ENCODE results near the gene PROSER3.
"Not testable (repeated sequence)": the region's sequence is repeated elsewhere in the genome, so short reads cannot be mapped to it uniquely, and the experiment has no call there.

PROSER3 gene

GRCh38 chr19:35754370-35755130 is 3.4 kb upstream of the PROSER3 start:
- no peak for DNase-seq (ENCODE audit: low spot score)

- peak; percentile 70 for DNase-seq (ENCODE audit: low spot score)
Observed at GRCh38 chr19:35755131-35755549, 2.8 kb upstream of the PROSER3 start.

DNA sequence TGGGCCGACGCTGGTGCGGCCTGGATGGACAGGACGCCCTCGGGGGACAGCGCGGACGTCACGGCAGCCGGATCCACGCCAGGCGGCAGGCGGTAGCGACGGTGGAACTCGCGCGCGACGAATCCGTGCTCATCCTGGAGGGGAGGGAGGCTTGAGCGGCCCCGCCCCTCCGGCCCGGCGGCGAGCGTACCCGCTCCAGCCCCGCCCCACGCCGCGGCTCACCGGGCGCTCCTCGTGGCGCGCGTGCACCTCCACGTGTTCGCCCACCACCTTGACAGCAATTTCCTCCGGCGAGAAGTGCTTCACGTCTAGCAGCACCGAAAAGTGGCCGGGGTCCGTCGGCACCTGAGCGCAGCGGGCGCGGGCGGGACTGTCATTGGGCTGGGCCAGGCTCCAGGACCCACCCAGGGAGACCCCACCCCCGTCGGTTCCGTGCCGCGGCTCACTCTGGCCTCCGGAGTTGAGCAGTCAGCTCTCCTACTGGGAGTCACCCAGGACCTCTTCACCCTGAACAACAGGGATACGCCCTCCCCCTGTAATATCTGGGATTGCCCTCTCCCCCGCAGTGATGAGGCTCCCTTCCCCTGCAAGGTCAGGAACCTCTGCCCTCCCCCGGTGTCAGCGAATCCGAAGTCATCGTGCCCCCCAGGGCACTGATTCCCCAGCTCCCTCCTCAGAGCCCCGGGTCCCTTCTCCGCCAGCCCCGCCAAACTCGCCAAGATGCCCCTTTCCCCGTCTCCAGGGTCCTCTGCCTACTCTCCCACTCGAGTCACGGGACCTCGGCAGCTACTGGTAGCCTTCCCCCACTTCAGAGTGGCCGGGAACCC is 2.2 kb upstream of the PROSER3 start:
- DNase-seq (ENCODE audit: low spot score): peak; percentile 70

DNA sequence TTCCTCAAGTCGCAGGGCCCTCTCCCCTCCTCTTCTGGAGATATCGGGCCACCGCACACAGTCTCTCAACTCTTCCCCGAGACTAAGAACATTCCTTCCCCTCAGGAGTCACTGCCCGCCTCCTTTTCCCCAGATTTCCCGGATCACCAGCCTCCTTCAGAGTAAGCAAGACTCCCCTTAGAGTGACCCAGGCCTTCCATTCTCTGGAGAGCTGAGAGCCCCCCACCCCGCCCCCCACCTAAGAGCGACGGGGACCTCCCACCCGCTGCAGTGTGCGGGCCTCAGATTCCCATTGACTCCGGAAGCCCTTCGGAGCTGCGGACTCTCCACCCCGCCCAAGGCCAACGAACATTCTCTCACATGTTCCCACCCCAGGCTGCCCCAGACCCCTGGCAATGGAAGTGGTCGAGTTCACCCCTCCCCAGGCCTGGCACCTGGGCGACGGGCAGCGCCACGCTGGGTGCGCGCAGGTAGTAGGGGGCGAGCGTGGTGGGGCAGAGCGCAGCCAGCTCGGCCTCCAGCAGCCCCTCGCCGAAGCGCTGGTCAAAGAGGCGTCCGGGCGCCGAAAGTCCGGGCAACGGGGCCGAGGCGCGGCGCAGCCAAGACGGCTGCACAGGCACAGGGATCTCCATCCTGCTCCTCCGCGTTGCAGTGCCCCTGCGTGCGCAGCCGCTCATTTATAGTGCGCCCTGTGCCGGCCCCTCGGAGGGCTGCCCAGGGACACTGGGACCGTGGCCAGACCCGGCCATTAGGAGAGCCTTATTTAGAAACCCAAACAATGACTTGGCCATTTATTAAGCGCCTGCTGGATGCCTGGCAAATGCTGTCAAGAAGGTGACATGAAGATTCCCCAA is 1.4 kb upstream of the PROSER3 start, which contains the start of gene HSPB6:
Gene HSPB6 (minus strand): TSS at position 653 of the 854 bp plus-strand sequence. CDS start 21 bp downstream, at position 632.
- no peak for DNase-seq (ENCODE audit: low spot score)

GRCh38 chr19:35757231-35757748 is 686 bp upstream of the PROSER3 start:
- DNase-seq (ENCODE audit: low spot score): peak; percentile 59

DNA sequence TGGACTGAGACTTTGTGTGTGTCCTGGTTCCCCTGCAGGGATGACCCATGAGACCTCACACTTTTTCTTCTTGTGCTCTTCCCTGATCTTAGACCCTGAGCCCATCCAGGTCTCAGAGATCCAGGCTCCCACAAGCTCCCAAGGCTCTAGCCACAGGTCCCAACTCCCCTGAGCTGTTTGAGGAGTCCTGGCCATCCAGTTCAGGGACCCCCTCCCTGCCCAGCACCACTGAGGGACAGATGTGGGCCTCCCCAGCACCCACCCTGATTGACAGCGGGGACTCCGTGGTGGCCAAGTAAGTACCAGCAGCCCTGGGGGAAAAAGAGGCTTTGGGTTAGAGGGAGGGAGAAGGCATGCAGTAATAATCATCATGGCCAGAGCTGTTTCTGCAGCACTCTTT is 1.7 kb downstream of the PROSER3 start:
- no peak for DNase-seq (ENCODE audit: low spot score)

- DNase-seq (ENCODE audit: low spot score): no peak
Observed at GRCh38 chr19:35760711-35761349, 2.9 kb downstream of the PROSER3 start.

DNA sequence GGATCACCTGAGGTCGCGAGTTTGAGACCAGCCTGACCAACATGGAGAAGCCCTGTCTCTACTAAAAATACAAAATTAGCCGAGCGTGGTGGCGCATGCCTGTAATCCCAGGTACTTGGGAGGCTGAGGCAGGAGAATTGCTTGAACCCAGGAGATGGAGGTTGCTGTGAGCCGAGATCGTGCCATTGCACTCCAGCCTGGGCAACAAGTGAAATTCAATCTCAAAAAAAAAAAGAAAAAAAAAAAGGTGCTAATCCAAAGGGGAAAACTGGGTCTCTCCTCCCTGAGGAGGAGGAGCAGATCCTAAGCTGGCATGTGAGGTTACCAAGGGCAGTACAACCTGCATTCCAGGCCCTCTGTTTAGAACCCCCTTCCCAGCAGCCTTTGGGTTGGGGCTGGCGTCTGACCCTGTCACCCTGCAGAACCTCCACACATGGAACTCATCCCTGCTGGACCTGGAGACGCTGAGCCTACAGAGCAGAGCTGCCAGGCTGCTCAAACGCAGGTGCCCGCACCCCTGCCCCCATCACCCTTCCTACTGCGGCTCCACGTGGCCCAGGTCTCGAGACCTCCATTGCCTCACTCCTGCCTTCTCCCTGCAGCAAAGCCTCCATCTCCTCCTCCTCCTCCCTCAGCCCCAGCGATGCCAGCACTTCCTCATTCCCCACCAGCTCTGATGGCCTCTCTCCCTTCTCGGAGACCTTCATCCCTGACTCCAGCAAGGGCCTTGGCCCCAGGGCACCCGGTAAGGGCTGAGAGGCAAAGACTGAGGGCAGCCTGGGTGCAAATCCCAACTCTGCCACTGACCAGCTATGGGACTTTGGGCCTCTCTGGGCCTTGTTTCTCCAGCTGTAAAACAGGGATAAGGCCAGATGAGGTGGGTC is 6.7 kb downstream of the PROSER3 start:
- DNase-seq (ENCODE audit: low spot score): no peak

- DNase-seq (ENCODE audit: low spot score): no peak
Observed at GRCh38 chr19:35766571-35767104, 8.7 kb downstream of the PROSER3 start.

DNA sequence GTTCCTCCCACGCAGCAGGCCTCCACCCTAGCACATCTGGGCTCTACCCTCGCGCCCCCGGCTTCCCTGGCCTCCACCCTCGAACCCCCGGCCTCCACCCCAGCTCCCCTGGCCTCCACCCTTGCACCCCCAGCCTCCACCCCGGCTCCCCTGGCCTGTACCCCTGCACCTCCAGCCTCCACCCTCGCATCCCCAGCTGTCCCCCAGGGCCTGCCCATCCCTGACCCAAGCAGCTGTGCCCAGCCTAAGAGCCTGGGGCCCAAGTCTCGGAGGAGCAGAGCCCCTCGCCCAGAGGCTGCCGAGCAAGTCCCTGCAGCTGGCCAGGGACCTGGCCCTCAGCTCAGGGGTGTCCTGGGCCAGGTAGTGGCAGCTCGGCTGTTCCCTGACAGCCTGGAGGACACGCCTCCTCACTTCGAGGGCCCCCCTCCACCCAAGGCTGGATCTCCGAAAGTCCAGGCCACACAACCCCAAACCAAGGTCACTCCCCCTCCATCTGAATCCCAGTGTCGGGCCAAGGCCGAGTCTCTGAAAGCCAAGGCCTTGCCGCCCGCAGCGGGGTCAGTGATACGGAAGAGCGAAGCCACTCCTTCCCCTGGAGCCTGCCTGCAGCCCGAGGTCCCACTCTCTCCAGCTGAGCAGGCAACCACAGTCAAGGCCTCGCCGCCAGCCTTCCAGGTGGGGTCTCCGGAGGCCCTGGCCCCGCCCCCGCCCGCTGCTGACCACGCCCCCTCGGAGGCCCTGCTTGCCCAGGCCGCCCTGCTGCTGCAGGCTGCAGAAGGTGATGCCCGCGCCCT is 9.5 kb downstream of the PROSER3 start:
- DNase-seq (ENCODE audit: low spot score): no peak

DNA sequence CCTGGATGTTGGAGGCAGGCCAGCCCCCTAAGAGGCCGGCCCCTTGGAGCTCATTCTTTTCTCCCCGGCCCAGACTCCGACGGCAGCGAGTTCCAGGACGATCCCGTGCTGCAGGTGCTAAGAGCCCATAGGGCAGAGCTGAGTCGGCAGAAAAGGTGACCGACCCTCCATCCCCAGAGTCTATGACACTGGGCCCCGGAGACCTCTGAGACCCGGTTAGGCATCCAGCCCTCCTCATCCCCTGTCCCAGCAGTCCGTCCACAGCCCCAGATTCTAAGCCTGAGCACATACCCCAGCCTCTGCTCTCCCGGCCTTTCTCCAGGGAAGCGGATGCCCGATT is 10.1 kb downstream of the PROSER3 start:
- no peak for DNase-seq (ENCODE audit: low spot score)

DNA sequence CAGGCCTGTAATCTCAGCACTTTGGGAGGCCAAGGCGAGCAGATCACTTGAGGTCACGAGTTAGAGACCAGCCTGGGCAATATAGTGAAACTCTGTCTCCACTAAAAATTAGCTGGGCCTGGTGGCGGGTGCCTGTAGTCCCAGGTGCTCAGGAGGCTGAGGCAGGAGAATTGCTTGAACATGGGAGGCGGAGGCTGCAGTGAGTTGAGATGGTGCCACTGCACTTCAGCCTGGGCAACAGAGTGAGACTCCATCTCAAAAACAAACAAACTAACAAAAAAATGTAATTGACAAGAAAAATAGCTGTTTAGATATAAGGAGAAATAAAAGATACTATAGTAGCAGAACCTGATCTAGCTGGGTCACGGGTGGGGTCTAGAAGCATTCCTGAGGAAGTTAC is 14.4 kb downstream of the PROSER3 start:
- not testable (repeated sequence) for DNase-seq (ENCODE audit: low spot score)

DNA sequence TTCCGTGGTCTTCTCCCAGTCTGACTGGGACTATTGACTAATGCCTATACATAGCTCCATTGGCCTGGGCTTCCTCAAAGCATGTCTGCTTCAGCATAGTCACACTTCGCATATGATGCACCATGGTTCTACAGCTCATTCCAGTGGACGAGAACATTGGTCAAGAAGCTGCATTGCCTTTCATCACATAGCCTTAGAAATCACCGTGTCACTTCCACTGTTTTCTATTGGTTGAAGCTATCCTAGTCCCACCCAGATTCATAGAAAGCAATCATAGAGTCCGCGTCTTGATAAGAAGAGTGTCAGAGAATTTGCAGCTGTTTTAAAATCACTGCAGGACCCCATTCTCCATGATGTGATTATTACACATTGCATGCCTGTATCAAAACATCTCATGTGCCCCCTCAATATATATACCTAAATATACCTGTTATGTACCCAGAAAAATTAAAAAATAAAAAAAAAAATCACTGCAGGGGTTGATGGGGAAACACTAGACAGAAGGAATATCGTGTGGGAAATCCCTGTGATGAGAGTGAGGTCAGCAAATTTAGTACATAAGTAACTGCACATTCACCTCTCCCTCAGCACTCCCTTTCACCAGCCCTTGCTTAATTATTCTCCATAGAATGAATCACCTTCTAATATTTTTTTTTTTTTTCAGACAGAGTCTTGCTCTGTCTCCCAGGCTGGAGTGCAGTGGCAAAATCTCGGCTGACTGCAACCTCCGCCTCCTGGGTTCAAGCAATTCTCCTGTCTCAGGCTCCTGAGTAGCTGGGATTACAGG is 15.2 kb downstream of the PROSER3 start:
- DNase-seq (ENCODE audit: low spot score): no peak

DNA sequence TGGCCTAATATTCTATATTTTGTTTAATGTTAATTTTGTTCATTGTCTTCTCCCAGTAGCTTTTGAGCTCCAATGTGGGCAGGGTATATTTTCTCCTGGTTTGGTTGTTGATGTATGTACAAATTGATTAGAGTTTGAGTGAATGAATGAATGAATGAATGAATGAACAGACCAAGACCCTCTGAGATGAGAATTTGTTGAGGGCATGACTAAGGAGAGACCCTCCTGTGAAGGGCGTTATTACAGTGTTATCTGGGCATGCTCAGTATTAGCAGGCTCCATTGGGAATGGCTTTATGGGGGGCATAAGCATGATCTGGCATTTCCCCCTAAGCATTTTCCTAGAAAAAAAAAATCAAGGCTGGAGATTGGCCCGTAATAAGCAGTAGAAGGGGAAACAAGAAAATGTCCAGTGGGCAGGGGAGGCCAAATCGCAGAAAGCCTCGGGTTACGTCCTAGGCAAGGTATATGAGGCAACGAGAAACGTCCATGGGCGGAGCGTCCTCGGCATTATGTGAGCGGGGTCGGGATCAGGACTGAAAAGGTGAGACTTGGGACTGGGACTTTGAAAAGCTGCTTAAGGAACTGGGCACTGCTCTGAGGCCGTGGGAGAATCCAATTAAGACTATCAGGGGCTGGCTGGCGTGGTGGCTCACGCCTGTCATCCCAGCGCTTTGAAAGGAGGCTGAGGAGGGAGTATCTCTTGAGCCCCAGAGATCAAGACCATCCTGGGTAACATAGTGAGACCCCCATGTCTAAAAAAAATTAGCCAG is 16.5 kb downstream of the PROSER3 start:
- no peak for DNase-seq (ENCODE audit: low spot score)

DNA sequence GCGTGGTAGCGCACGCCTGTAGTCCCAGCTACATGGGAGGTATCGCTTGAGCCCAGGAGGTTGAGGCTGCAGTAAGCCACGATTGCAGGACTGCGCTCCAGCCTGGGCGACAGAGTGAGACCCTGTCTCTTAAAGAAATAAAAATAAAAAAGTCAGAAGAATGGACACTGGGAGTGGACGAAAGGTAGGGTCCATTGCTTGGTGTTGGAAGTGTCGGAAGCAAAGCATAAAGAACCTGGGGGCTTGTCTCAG is 17.0 kb downstream of the PROSER3 start:
- DNase-seq (ENCODE audit: low spot score): no peak

DNA sequence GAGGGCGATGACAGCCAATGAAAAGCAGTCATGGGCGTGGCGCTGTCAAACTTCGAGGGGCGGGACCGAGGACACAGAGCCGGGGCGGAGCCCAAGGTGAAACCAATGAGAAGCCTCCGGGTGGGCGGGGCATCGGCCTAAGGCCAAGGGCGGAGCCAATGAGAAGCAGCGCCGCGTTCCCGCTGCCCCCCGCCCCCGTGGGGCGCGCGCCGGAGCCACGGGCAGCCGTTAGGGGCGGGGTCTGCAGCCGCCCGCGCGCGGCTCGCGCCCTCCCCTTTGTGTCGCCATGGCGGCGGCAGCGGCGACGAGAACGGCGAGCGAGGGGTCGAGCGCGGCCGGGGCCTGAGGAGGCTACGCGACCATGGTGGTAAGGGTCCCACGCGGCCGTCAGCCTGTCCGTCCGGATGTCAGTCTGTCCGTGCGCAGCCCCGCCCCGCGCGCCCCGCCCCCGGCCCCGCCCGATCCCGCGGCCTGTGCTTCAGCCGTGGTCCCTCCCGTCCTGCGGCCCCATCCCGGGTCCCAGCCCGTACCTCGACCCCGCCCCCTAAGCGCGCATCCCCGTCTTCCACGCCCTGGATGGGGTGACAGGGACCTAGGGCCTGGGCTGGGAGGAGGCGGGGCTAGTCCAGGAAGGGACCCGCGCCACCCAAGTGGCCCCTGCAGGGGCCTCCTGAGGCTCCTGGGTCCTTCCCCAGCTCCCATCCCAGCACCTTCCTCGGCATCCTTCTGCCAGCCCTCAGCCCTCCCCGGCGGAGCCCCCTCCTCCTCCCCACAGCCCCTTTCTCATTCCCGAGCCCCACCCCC is 17.5 kb downstream of the PROSER3 start, which contains the start of gene ARHGAP33:
Gene ARHGAP33 (plus strand): TSS at position 267 of the 804 bp plus-strand sequence. CDS start 95 bp downstream, at position 362.
- DNase-seq (ENCODE audit: low spot score): peak; percentile 100

DNA sequence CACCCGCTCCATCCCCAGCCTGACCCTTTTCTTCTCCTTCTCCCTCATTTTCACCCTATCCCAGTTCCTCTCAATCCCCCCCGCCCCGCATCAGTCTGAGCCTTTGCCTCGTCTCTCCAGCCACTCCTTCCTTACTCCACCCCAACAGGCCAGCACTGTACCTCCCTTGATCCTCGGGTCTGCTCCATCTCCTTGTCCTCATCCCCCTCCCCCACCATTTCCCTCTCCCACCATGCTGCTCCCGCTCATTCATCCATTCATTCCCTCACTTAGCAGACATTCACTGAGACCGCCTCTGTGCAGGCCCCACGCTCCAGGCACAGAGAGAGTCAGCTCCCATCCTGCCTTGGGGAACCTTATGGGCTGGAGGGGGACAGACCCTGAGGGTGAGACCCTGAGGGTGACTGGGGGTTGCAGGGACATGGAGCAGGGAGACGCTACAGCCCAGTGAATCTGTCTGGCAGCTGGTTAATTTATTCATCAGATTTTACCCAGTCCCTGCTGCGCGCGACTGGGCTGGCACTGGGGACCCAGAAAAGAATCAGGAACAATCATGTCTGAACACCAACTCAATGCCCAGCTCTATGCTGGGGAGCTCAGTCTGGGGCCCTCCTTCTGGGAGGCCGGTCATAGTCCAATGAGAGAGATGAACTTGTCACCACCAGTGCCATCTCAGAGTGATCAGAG is 18.3 kb downstream of the PROSER3 start:
- DNase-seq (ENCODE audit: low spot score): no peak

Measured in D341Med (cell line).